ES-I3 (cell line): ENCODE data around the gene FAM9C.

ENCODE experiments used
- H3K36me3 ChIP-seq: 2 replicates; pipeline ENCODE4 v1.6.1; 2013; ENCODE audit warnings: mild to moderate bottlenecking, low read length, control low read depth, moderate library complexity; ENCODE audit not compliant: insufficient read depth
- H3K4me1 ChIP-seq: 2 replicates; pipeline ENCODE4 v1.6.1; 2013; ENCODE audit warnings: mild to moderate bottlenecking, control low read depth, low read length; ENCODE audit not compliant: insufficient read depth
- H3K9ac ChIP-seq: 2 replicates; pipeline ENCODE4 v1.6.1; 2013; ENCODE audit warnings: low read depth, mild to moderate bottlenecking, low read length, moderate library complexity
- H3K9me3 ChIP-seq: 2 replicates; pipeline ENCODE4 v1.6.1; 2013; ENCODE audit warnings: mild to moderate bottlenecking, low read length, moderate library complexity; ENCODE audit not compliant: control insufficient read depth, insufficient read depth

FAM9C gene

GRCh38 chrX:13013363-13014110 is 30.9 kb downstream of the FAM9C start:
- Histone ChIP-seq H3K4me1 (peaks cover 21% of the 10 kb centered on the region), H3K36me3 (no peaks in the 10 kb centered on the region), H3K9me3 (no peaks in the 10 kb centered on the region), H3K9ac (no peak overlapping the region)

- Histone ChIP-seq H3K4me1 (peaks cover 30% of the 10 kb centered on the region), H3K9me3 (no peaks in the 10 kb centered on the region), H3K36me3 (no peaks in the 10 kb centered on the region)
These were observed 33.9 kb downstream of the FAM9C start for GRCh38 chrX:13010546-13010945.

GRCh38 chrX:13009844-13010243 is 34.6 kb downstream of the FAM9C start:
- no peaks in the 10 kb centered on the region for H3K9me3 ChIP-seq
- no peaks in the 10 kb centered on the region for H3K36me3 ChIP-seq
- no peak overlapping the region for H3K9ac ChIP-seq
- peaks cover 29% of the 10 kb centered on the region for H3K4me1 ChIP-seq

More at GRCh38 chrX:13010546-13010945, 33.9 kb downstream of the FAM9C start:
- no peak overlapping the region for H3K9ac ChIP-seq

- Histone ChIP-seq H3K9ac (no peak overlapping the region), H3K4me1 (peaks cover 25% of the 10 kb centered on the region), H3K36me3 (no peaks in the 10 kb centered on the region), H3K9me3 (no peaks in the 10 kb centered on the region)
These were observed 35.1 kb downstream of the FAM9C start for GRCh38 chrX:13009273-13009672.

- Histone ChIP-seq H3K36me3 (no peaks in the 10 kb centered on the region), H3K4me1 (peaks cover 21% of the 10 kb centered on the region), H3K9ac (no peak overlapping the region), H3K9me3 (no peaks in the 10 kb centered on the region)
These were observed 35.6 kb downstream of the FAM9C start for GRCh38 chrX:13008851-13009250.

- Histone ChIP-seq H3K9ac (no peak overlapping the region), H3K4me1 (peaks cover 14% of the 10 kb centered on the region), H3K36me3 (no peaks in the 10 kb centered on the region), H3K9me3 (no peaks in the 10 kb centered on the region)
These were observed 36.3 kb downstream of the FAM9C start for GRCh38 chrX:13008189-13008533.

GRCh38 chrX:13007519-13008188 is 36.8 kb downstream of the FAM9C start:
- Histone ChIP-seq H3K9ac (no peak overlapping the region), H3K9me3 (no peaks in the 10 kb centered on the region), H3K4me1 (peaks cover 13% of the 10 kb centered on the region; the same call in 1 of the 2 replicates), H3K36me3 (no peaks in the 10 kb centered on the region)

GRCh38 chrX:13005661-13006473 is 38.6 kb downstream of the FAM9C start:
- no peaks in the 10 kb centered on the region for H3K9me3 ChIP-seq
- H3K36me3 ChIP-seq = no peaks in the 10 kb centered on the region
- H3K4me1 ChIP-seq = peaks cover 13% of the 10 kb centered on the region; the same call in 1 of the 2 replicates
- no peak overlapping the region for H3K9ac ChIP-seq

- Histone ChIP-seq H3K4me1 (peaks cover 29% of the 10 kb centered on the region), H3K9me3 (no peaks in the 10 kb centered on the region), H3K36me3 (no peaks in the 10 kb centered on the region), H3K9ac (no peak overlapping the region)
These were observed 42.3 kb downstream of the FAM9C start for GRCh38 chrX:13001961-13002671.

- Histone ChIP-seq H3K36me3 (no peaks in the 10 kb centered on the region), H3K9ac (no peak overlapping the region), H3K9me3 (no peaks in the 10 kb centered on the region; the same call in 1 of the 2 replicates), H3K4me1 (peaks cover 29% of the 10 kb centered on the region)
These were observed 43.3 kb downstream of the FAM9C start for GRCh38 chrX:13001097-13001496.

GRCh38 chrX:13000301-13000811 is 44.1 kb downstream of the FAM9C start:
- Histone ChIP-seq H3K9me3 (no peaks in the 10 kb centered on the region; the same call in 1 of the 2 replicates), H3K9ac (no peak overlapping the region), H3K4me1 (peaks cover 29% of the 10 kb centered on the region), H3K36me3 (no peaks in the 10 kb centered on the region)

- Histone ChIP-seq H3K9me3 (no peaks in the 10 kb centered on the region; the same call in 1 of the 2 replicates), H3K9ac (no peak overlapping the region), H3K36me3 (no peaks in the 10 kb centered on the region), H3K4me1 (peaks cover 29% of the 10 kb centered on the region)
These were observed 45.0 kb downstream of the FAM9C start for GRCh38 chrX:12999422-12999821.

- H3K9ac ChIP-seq = no peak overlapping the region
- H3K36me3 ChIP-seq = no peaks in the 10 kb centered on the region
- H3K9me3 ChIP-seq = no peaks in the 10 kb centered on the region; the same call in 1 of the 2 replicates
- peaks cover 29% of the 10 kb centered on the region for H3K4me1 ChIP-seq
These were observed 46.3 kb downstream of the FAM9C start for GRCh38 chrX:12997906-12998687.
